H1 (cell line): ENCODE measurements around the gene KRTAP8-1. TPM values are rescaled to one million over a fixed set of nuclear protein-coding genes. Genes with fewer than 3 reads are reported as not detected.

Source experiments
- CTCF ChIA-PET: fragments of 300-600 bp; sonication (Branson Sonifier 250); formaldehyde crosslinking; loops from one replicate; lab custom pipeline; 2021; ENCODE audit not compliant: partially characterized antibody; lab: Charles Lee
- POLR2A ChIA-PET: fragments of 300-600 bp; sonication (Branson Sonifier 250); formaldehyde crosslinking; loops from one replicate; lab custom pipeline; 2021; ENCODE audit warnings: inconsistent platforms; ENCODE audit not compliant: partially characterized antibody; lab: Charles Lee
- DNase-seq, 2 experiments: peaks; one replicate each; pipeline versions ENCODE4 v3.0.0 to v3.0.0-alpha.2; 2010 to 2022; ENCODE audit warnings: low spot score in 2 of 2, low read depth in 1 of 2, mixed read lengths in 1 of 2
- FAIRE-seq: peaks from 2 replicates; lab custom pipeline; 2011; peaks lifted over from hg19 to GRCh38; lab: Jason Lieb, UNC
- H2AFZ ChIP-seq: 2 replicates; pipeline ENCODE4 v1.8.1; 2012; ENCODE audit warnings: low read length, inconsistent platforms
- H2AK5ac ChIP-seq: 2 replicates; pipeline ENCODE4 v1.6.1; 2013; ENCODE audit warnings: low read depth, low read length
- H2BK120ac ChIP-seq: replicated peaks from 2 replicates; pipeline ENCODE3; 2013; ENCODE audit warnings: low read depth, low read length, inconsistent platforms
- H2BK12ac ChIP-seq: 2 replicates; pipeline ENCODE4 v1.6.1; 2013; ENCODE audit warnings: low read depth, low read length
- H2BK15ac ChIP-seq: 2 replicates; pipeline ENCODE4 v1.6.1; 2013; ENCODE audit warnings: low read length
- H2BK20ac ChIP-seq: 2 replicates; pipeline ENCODE4 v1.6.1; 2013; ENCODE audit warnings: low read length
- H2BK5ac ChIP-seq: 2 replicates; pipeline ENCODE4 v1.6.1; 2013; ENCODE audit warnings: low read depth, low read length
- H3K14ac ChIP-seq: 2 replicates; pipeline ENCODE4 v1.6.1; 2013; ENCODE audit warnings: inconsistent platforms; ENCODE audit not compliant: insufficient read length
- H3K18ac ChIP-seq: 2 replicates; pipeline ENCODE4 v1.6.1; 2013; ENCODE audit warnings: low read length; ENCODE audit errors: extremely low read depth
- H3K23ac ChIP-seq: 2 replicates; pipeline ENCODE4 v1.6.1; 2013; ENCODE audit warnings: inconsistent platforms; ENCODE audit not compliant: insufficient read length
- H3K23me2 ChIP-seq: 2 replicates; pipeline ENCODE4 v1.6.1; 2013; ENCODE audit warnings: low read depth, low read length
- H3K27ac ChIP-seq: 2 replicates; pipeline ENCODE4 v1.6.1; 2011; ENCODE audit warnings: low read depth, low read length, inconsistent platforms
- H3K27me3 ChIP-seq, 4 experiments: replicated peaks in 1 of 4; 1 replicate in 1 of 4; 2 replicates in 3 of 4; pipeline versions ENCODE4 v1.6.1 to v1.8.1; 2011 to 2013; ENCODE audit warnings: low read length in 3 of 4, mild to moderate bottlenecking in 3 of 4, inconsistent platforms in 2 of 4, mixed read lengths in 2 of 4, moderate library complexity in 1 of 4; ENCODE audit not compliant: control insufficient read depth in 3 of 4, insufficient read depth in 3 of 4; ENCODE audit errors: extremely low read depth in 1 of 4
- H3K36me3 ChIP-seq, 4 experiments: 2 replicates each; pipeline versions ENCODE4 v1.6.1 to v1.8.1; 2011 to 2013; ENCODE audit warnings: mild to moderate bottlenecking in 4 of 4, low read length in 3 of 4, moderate library complexity in 2 of 4, control low read depth in 1 of 4, inconsistent platforms in 1 of 4; ENCODE audit not compliant: insufficient read depth in 4 of 4, control insufficient read depth in 2 of 4
- H3K4ac ChIP-seq: replicated peaks from 2 replicates; pipeline ENCODE3; 2013; ENCODE audit warnings: low read length, low read depth, mixed read lengths, inconsistent platforms; ENCODE audit not compliant: insufficient read length
- H3K4me1 ChIP-seq, 4 experiments: replicated peaks in 1 of 4; 1 replicate in 1 of 4; 2 replicates in 3 of 4; pipeline versions ENCODE4 v1.6.1 to v1.8.1; 2011 to 2013; ENCODE audit warnings: low read length in 3 of 4, inconsistent platforms in 2 of 4, mixed read lengths in 1 of 4; ENCODE audit not compliant: insufficient read depth in 4 of 4, control insufficient read depth in 3 of 4
- H3K4me2 ChIP-seq, 2 experiments: 2 replicates each; pipeline versions ENCODE4 v1.6.1 to v1.8.1; 2011 to 2013; ENCODE audit warnings: low read depth in 2 of 2, low read length in 2 of 2, control low read depth in 1 of 2, inconsistent platforms in 1 of 2, mild to moderate bottlenecking in 1 of 2; ENCODE audit not compliant: insufficient read depth in 1 of 2
- H3K4me3 ChIP-seq, 4 experiments: fragments of 200-600, 300-600 bp in 1 of 4; sonication (generic), shearing (Covaris generic), sonication (Bioruptor Twin) in 1 of 4; 2 replicates each; pipeline versions ENCODE4 v1.5.1 to v1.8.1; 2011 to 2016; ENCODE audit warnings: low read length in 4 of 4, low read depth in 3 of 4, control low read depth in 2 of 4, inconsistent platforms in 2 of 4, mild to moderate bottlenecking in 2 of 4, mixed read lengths in 1 of 4, moderate library complexity in 1 of 4; ENCODE audit not compliant: insufficient read depth in 2 of 4; ENCODE audit errors: extremely low read depth in 1 of 4
- H3K56ac ChIP-seq: replicated peaks from 2 replicates; pipeline ENCODE3; 2013; ENCODE audit warnings: low read depth, mild to moderate bottlenecking, mixed read lengths, low read length, inconsistent platforms; ENCODE audit not compliant: insufficient read length
- H3K79me1 ChIP-seq: 2 replicates; pipeline ENCODE4 v1.6.1; 2013; ENCODE audit warnings: low read depth, low read length, control low read depth
- H3K79me2 ChIP-seq, 2 experiments: 2 replicates each; pipeline versions ENCODE4 v1.6.1 to v1.8.1; 2012 to 2013; ENCODE audit warnings: low read length in 2 of 2, mild to moderate bottlenecking in 2 of 2, inconsistent platforms in 1 of 2; ENCODE audit not compliant: insufficient read depth in 2 of 2, control insufficient read depth in 1 of 2
- H3K9ac ChIP-seq, 4 experiments: replicated peaks in 1 of 4; 1 replicate in 1 of 4; 2 replicates in 3 of 4; pipeline versions ENCODE4 v1.6.1 to v1.8.1; 2011 to 2013; ENCODE audit warnings: low read depth in 3 of 4, low read length in 3 of 4, control low read depth in 2 of 4, mild to moderate bottlenecking in 2 of 4, moderate library complexity in 2 of 4, inconsistent platforms in 1 of 4; ENCODE audit errors: extremely low read depth in 1 of 4
- H3K9me3 ChIP-seq, 2 experiments: 2 replicates each; pipeline versions ENCODE4 v1.6.1 to v1.8.1; 2012 to 2013; ENCODE audit warnings: mild to moderate bottlenecking in 2 of 2, moderate library complexity in 2 of 2, control low read depth in 1 of 2, inconsistent platforms in 1 of 2, low read depth in 1 of 2, low read length in 1 of 2, mixed read lengths in 1 of 2; ENCODE audit not compliant: insufficient read depth in 2 of 2
- H4K20me1 ChIP-seq, 2 experiments: replicated peaks in 1 of 2; 2 replicates each; pipeline versions ENCODE3 to v1.8.1; 2011 to 2013; ENCODE audit warnings: inconsistent platforms in 2 of 2, low read length in 2 of 2, mild to moderate bottlenecking in 1 of 2; ENCODE audit not compliant: insufficient read depth in 2 of 2, control insufficient read depth in 1 of 2
- H4K5ac ChIP-seq: 2 replicates; pipeline ENCODE4 v1.6.1; 2013; ENCODE audit warnings: low read length, low read depth, mixed read lengths, inconsistent platforms; ENCODE audit not compliant: insufficient read length
- H4K8ac ChIP-seq: 2 replicates; pipeline ENCODE4 v1.8.0; 2013; ENCODE audit warnings: mild to moderate bottlenecking, moderate library complexity, low read length, inconsistent platforms; ENCODE audit not compliant: insufficient read depth; ENCODE audit errors: extremely low read depth
- H4K91ac ChIP-seq: replicated peaks from 2 replicates; pipeline ENCODE3; 2013; ENCODE audit warnings: low read length, mixed read lengths, inconsistent platforms; ENCODE audit not compliant: insufficient read length
- CTBP2 ChIP-seq: IDR thresholded peaks from 2 replicates; pipeline ENCODE4 v1.7.0; 2011; ENCODE audit warnings: borderline replicate concordance, mild to moderate bottlenecking, moderate library complexity, mixed read lengths, low read length; ENCODE audit not compliant: insufficient read depth, insufficient read length
- GABPA ChIP-seq: IDR thresholded peaks from 2 replicates; pipeline ENCODE4 v1.6.1; 2011; ENCODE audit warnings: mild to moderate bottlenecking, low read length, moderate library complexity, borderline replicate concordance; ENCODE audit not compliant: insufficient read depth
- HDAC2 ChIP-seq, 2 experiments: fragments of 300-600 bp in 1 of 2; sonication (generic) in 1 of 2; IDR thresholded peaks; 2 replicates each; pipeline ENCODE4 v1.6.1; 2011 to 2012; ENCODE audit warnings: low read depth in 2 of 2, low read length in 2 of 2, mild to moderate bottlenecking in 2 of 2, moderate library complexity in 2 of 2, borderline replicate concordance in 1 of 2, inconsistent platforms in 1 of 2
- JUND ChIP-seq: IDR thresholded peaks from 2 replicates; pipeline ENCODE4 v1.6.1; 2011; ENCODE audit warnings: mild to moderate bottlenecking, improper control_type of control experiment, low read length
- TCF12 ChIP-seq: IDR thresholded peaks from 2 replicates; pipeline ENCODE4 v1.6.1; 2011; ENCODE audit warnings: low read depth, mild to moderate bottlenecking, low read length
- WGBS, 2 experiments: shearing (Covaris generic) in 1 of 2; methylation state at CpG; one replicate each; pipeline versions ENCODE4 v1.1.6 to v1.1.7; 2013 to 2015; ENCODE audit warnings: low lambda C conversion rate in 2 of 2, mixed read lengths in 2 of 2, inconsistent platforms in 1 of 2, low coverage in 1 of 2, missing lambda C conversion rate in 1 of 2; ENCODE audit not compliant: insufficient replicate concordance in 2 of 2, insufficient coverage in 1 of 2, insufficient read length in 1 of 2; ENCODE audit errors: extremely low coverage in 1 of 2, missing lambda C conversion rate in 1 of 2; 5-methylcytosine and 5-hydroxymethylcytosine counted together
- polyA plus RNA-seq, 7 experiments: library from polyadenylated mRNA; depleted of rRNA in 3 of 7; stranded (reverse) in 5 of 7; unstranded in 2 of 7; fragments of >200 nt in 5 of 7; fragments of 200-250 nt in 2 of 7; gene quantifications; 1 replicate in 5 of 7; 2 replicates in 1 of 7; 4 replicates in 1 of 7; pipeline versions ENCODE4 v1.2.1 to v1.2.3, GENCODE V29; 2011 to 2013; ENCODE audit warnings: missing spikeins in 2 of 7, mixed read lengths in 2 of 7
- total RNA-seq: library from RNA; stranded (reverse); fragmentation: NEBNext Ultra II Directional; extraction: Animal tissue kit (Norgen Biotek cat#: 25700); gene quantifications from 2 replicates; pipeline ENCODE4 v1.2.1, GENCODE V29; 2021
- TF ChIP-seq, protein P1 (sequence below): IDR thresholded peaks from 2 replicates; pipeline ENCODE4 v1.6.1; 2011; ENCODE audit warnings: low read length, improper control_type of control experiment

Gene KRTAP8-1
- total and polyA plus RNA-seq, 2 of the 8 experiments (the other 6 are each of a cell fraction or from before 2014, with no cell fraction given), result not detected

DNA sequence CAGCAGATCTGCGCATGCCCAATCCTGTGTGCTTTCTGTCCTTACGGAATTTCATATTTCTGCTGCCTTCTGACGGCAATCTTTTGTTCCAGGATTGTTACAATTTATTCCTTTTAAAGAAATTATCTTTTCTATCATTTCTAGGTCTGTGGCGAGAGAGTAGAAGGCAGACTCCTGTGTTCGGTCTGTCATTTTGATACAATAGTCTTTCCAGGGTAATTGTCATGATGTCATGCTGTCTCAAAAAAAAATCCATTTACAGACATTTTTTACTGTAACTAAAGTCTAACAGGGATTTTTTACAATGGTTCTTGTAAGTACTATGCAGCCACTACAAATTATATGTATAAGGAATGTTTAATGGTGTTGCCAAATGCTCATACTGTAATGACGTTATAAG lies 25.5 kb upstream of the KRTAP8-1 start:
- H3K9me3 ChIP-seq, result no peaks in the 10 kb centered on the region
- H3K4me3 ChIP-seq, result no peak overlapping the region
- FAIRE-seq, result no peak
- H2AFZ ChIP-seq, result no peak overlapping the region
- H3K56ac ChIP-seq, result no peak overlapping the region
- H4K5ac ChIP-seq, result no peak overlapping the region
- no peaks in the 10 kb centered on the region for H3K79me2 ChIP-seq
- no peaks in the 10 kb centered on the region for H3K4me1 ChIP-seq
- H3K18ac ChIP-seq, result no peak overlapping the region
- H3K27me3 ChIP-seq, result no peaks in the 10 kb centered on the region
- no peak overlapping the region for H4K91ac ChIP-seq
- no peaks in the 10 kb centered on the region for H3K23me2 ChIP-seq
- ChIA-PET CTCF (interaction anchor here (0.6 to 4.5 kb wide), 12 partner anchors 9 to 791 kb away, joined by 3 to 26 read pairs (median 4); partner anchors contain the start of gene KRTAP7-1), POLR2A (no interaction called here)
- no peak overlapping the region for H3K14ac ChIP-seq
- H2BK5ac ChIP-seq, result no peak overlapping the region
- no peak overlapping the region for H3K23ac ChIP-seq
- no peak for DNase-seq
- TF ChIP-seq TCF12, result no peak
- TF ChIP-seq, protein P1, sequence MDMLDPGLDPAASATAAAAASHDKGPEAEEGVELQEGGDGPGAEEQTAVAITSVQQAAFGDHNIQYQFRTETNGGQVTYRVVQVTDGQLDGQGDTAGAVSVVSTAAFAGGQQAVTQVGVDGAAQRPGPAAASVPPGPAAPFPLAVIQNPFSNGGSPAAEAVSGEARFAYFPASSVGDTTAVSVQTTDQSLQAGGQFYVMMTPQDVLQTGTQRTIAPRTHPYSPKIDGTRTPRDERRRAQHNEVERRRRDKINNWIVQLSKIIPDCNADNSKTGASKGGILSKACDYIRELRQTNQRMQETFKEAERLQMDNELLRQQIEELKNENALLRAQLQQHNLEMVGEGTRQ, result no peak
- TF ChIP-seq CTBP2, result no peak
- no peak for TF ChIP-seq GABPA
- no peak for TF ChIP-seq JUND
- no peak for TF ChIP-seq HDAC2 (IDR thresholded peaks at IDR 0.05; ENCODE audit: borderline replicate concordance in 1 of 2, low read depth in 2 of 2, low read length in 2 of 2)
- H3K27ac ChIP-seq, result no peak overlapping the region
- H3K36me3 ChIP-seq, result no peaks in the 10 kb centered on the region
- no peak overlapping the region for H3K4me2 ChIP-seq
- 93% methylated on average over 6 of the region's 6 CpGs; no CpG with 5 or more reads in 1 of the 2 experiments for WGBS, 2 experiments
- no peak overlapping the region for H2BK15ac ChIP-seq
- H4K20me1 ChIP-seq, result no peaks in the 10 kb centered on the region
- no peaks in the 10 kb centered on the region for H3K79me1 ChIP-seq
- H3K4ac ChIP-seq, result no peak overlapping the region
- no peak overlapping the region for H2AK5ac ChIP-seq
- no peak overlapping the region for H3K9ac ChIP-seq
- no peak overlapping the region for H2BK20ac ChIP-seq
- H4K8ac ChIP-seq, result no peak overlapping the region
- no peak overlapping the region for H2BK120ac ChIP-seq
- no peak overlapping the region for H2BK12ac ChIP-seq
